SK-N-MC (cell line): Measurements from ENCODE around the gene WDR70.

Experiments
- EZH2 ChIP-seq: fragments of 200-600 bp; sonication (generic); IDR thresholded peaks from one replicate; pipeline ENCODE4 v1.6.1; 2017; ENCODE audit warnings: antibody characterized with exemption
- POLR2AphosphoS5 ChIP-seq: IDR thresholded peaks from 2 replicates; pipeline ENCODE4 v1.6.1; 2012; ENCODE audit warnings: mild to moderate bottlenecking, low read depth, low read length, borderline replicate concordance

- TF ChIP-seq EZH2 (no peak), POLR2AphosphoS5 (no peak)
These were observed 306.1 kb downstream of the WDR70 start for GRCh38 chr5:37685211-37685610.
